ENCODE measurements around the gene CTDSPL. TPM values are rescaled to one million over a fixed set of nuclear protein-coding genes. Genes with fewer than 3 reads are reported as not detected.
"Not testable (repeated sequence)": the region's sequence is repeated elsewhere in the genome, so short reads cannot be mapped to it uniquely, and the experiment has no call there.

Gene CTDSPL
- total RNA-seq, 1 experiment from 2014 or later, result 7.7 TPM

- H3K36me3 ChIP-seq, result no peaks in the 10 kb centered on the region
- no peak for DNase-seq
- no peak overlapping the region for H3K4me3 ChIP-seq
- H3K27me3 ChIP-seq, result no peaks in the 10 kb centered on the region
- H3K27ac ChIP-seq, result no peak overlapping the region
- no peaks in the 10 kb centered on the region for H3K9me3 ChIP-seq (replicated peaks)
- H3K4me1 ChIP-seq, result peaks cover 5% of the 10 kb centered on the region; the same call in 1 of the 2 replicates
These were observed 166.1 kb downstream of the CTDSPL start for GRCh38 chr3:38027466-38028465.

DNA sequence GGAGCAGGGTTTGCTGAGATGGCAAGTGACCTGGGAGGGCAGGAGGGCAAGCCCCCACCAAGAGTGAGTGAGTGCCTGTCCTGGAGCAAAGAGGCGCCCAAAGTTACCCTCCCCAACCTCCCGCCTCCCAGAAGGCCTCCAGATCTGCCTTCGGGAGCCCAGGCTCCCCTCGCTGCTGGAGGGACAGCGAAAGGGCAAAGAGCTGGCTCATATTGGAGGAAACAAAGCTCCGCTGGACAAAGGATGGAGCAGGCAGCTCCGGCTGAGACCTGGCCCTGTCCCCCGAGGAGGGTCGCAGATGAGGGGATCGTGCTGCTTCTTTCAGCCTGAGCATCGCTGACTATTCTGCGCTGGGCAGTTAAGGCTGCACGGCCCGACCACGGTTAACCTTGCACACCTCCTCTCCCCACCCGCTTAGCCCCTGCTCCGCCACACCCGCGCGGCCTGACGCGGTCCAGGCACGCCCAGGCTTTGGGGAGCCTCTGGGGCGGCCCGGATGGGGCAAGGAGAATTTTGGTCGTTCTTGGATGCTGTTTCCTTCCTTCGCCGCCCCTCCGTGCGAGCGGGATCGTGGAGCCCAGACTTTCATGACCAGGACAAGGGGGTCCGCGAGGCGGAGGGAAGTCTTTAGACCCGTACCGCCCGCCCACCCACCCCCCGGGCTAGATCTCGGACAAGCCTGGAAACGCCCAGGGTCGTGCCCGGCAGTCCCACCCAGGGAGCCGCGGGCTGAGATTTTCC, 167.1 kb downstream of the CTDSPL start:
- Histone ChIP-seq H3K9me3 (replicated peaks) (no peaks in the 10 kb centered on the region), H3K27ac (no peak overlapping the region), H3K4me3 (peak overlapping the region; percentile 46), H3K27me3 (no peaks in the 10 kb centered on the region), H3K36me3 (no peaks in the 10 kb centered on the region), H3K4me1 (peaks cover 5% of the 10 kb centered on the region; the same call in 1 of the 2 replicates)
- no peak for DNase-seq

DNA sequence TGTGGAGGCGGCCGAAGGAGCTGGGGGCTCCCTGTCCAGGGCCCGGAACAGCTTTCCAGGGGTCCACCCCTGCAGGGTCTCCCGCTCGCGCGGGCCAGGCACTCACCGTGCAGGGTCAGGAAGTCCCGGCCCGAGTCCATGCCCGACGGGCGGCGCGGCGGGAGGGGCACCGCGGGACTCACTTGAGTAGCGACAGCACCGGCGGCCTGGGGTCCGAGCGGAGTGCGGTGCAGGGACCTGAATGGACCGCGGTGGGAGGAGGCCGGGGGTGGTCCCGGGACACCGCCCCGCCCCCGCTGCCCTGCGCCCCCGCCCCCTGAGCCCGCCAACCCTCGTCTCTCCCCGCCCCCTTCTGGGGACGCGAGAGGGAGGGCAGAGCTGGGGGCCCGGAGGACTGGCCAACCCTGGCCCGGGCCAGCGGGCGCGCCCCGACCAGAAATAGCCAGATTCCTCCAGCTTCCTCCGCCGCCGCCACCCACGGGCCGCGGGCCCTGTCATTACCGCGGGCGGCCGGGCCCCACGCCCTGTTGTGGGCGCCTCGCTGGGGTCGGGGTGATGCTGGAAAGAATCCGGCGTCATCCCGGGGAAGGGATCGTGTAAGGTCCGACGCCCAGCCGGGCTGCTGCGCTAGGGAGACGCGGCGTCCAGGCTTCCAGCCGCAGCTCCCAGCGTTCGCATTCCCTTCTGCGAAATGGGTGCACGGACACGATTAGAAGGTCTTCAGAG, 167.9 kb downstream of the CTDSPL start, which contains the start of gene PLCD1:
Gene PLCD1 (minus strand): TSS at position 243 of the 726 bp plus-strand sequence. CDS start 103 bp downstream, at position 140.
- Histone ChIP-seq H3K4me1 (peaks cover 5% of the 10 kb centered on the region; the same call in 1 of the 2 replicates), H3K27me3 (no peaks in the 10 kb centered on the region), H3K36me3 (no peaks in the 10 kb centered on the region), H3K9me3 (replicated peaks) (no peaks in the 10 kb centered on the region), H3K27ac (no peak within 1 kb of the TSS), H3K4me3 (peak within 1 kb of the TSS; percentile 46)
- DNase-seq, result peak; percentile 17 to 37

DNA sequence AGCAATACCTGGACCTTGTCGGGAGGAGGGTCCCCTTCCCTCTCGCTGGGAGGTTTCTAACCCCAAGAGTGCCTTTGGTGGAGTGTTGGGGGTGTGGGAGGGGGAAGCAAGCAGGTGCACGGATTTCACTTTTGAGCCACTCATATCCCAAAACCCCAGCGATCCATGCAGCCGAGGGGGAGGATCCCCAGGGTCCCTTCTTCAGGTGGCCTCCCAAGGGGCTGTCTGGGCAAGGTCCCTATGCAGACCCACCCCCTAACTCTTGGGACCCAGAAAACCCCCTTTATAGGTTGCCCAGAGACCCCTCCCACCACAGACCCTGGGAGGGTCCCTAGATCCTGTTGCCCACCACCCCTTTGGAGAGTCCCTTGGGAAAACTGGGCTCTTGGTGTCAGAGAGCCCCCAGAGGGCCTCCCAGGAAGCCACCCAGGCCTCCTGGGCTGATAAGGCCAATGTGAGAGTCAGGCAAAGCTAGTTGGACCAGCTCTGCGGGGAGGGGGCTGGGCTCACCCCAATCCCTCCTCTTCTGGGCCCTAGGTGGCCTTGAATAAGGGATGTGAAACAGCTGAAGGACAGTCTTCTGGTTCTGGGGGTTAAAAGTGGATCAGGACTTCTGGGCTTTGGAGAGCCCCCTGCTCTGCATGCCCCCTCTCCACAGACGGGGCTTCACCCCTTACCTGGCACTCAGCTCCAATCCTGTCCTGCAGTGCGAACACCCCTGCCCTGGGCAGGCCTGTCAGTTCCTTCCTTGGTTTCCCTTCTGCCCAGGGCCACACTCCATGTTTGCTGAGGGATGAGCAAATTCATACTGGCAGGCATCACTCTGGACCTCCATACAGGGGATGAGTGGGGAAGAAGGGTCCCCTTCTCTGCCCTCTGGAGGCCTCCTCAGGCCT, 168.7 kb downstream of the CTDSPL start:
- no peak for DNase-seq
- peak overlapping the region; percentile 46 for H3K4me3 ChIP-seq
- H3K36me3 ChIP-seq, result no peaks in the 10 kb centered on the region
- peaks cover 4% of the 10 kb centered on the region; the same call in 1 of the 2 replicates for H3K4me1 ChIP-seq
- no peaks in the 10 kb centered on the region for H3K9me3 ChIP-seq (replicated peaks)
- no peak overlapping the region for H3K27ac ChIP-seq
- H3K27me3 ChIP-seq, result no peaks in the 10 kb centered on the region

- no peak for DNase-seq
- H3K27me3 ChIP-seq, result no peaks in the 10 kb centered on the region
- no peaks in the 10 kb centered on the region for H3K9me3 ChIP-seq (replicated peaks)
- no peaks in the 10 kb centered on the region for H3K4me1 ChIP-seq
- no peaks in the 10 kb centered on the region for H3K36me3 ChIP-seq
- no peak overlapping the region for H3K4me3 ChIP-seq
- H3K27ac ChIP-seq, result no peak overlapping the region
These were observed 169.6 kb downstream of the CTDSPL start for GRCh38 chr3:38031022-38031994.

- no peak overlapping the region for H3K4me3 ChIP-seq
- no peaks in the 10 kb centered on the region for H3K27me3 ChIP-seq
- no peaks in the 10 kb centered on the region for H3K4me1 ChIP-seq
- H3K27ac ChIP-seq, result no peak overlapping the region
- H3K9me3 ChIP-seq (replicated peaks), result no peaks in the 10 kb centered on the region
- no peak for DNase-seq
- H3K36me3 ChIP-seq, result no peaks in the 10 kb centered on the region
These were observed 170.7 kb downstream of the CTDSPL start for GRCh38 chr3:38032328-38032865.

DNA sequence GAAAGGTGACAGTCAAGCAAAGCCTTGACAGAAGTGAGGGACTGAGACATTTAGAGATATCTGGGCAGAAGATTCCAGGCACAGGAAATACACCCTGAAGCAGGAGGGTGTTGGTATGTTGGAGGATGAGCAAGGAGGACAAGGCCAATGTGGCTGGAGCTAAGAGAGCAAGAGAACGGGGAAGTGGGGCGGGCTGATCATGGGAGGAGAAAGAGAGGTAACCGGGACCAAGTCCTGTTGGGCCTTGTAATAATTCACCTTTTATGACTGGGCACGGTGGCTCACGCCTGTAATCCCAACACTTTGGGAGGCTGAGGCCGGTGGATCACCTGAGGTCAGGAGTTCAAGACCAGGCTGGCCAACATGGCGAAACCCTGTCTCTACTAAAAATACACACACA, 171.9 kb downstream of the CTDSPL start:
- not testable (repeated sequence) for H3K9me3 ChIP-seq (replicated peaks); H3K36me3 ChIP-seq; H3K4me3 ChIP-seq; H3K4me1 ChIP-seq; DNase-seq; H3K27ac ChIP-seq; H3K27me3 ChIP-seq

Other genes with a start within 250 kb of the CTDSPL start
- gene VILL, start 128.9 kb downstream of the CTDSPL start, total RNA-seq (2014; rRNA removed; shearing (Covaris generic)), result 0.06 TPM in 1 of 2 replicates, not detected in the other
- 0.94 and 1.3 TPM in 2 replicates for gene PLCD1, start 167.8 kb downstream of the CTDSPL start, total RNA-seq (2014; rRNA removed; shearing (Covaris generic))
- not detected in 2 replicates for gene DLEC1, start 177.3 kb downstream of the CTDSPL start, total RNA-seq (2014; rRNA removed; shearing (Covaris generic))